Measurements from ENCODE around the gene PALMD.

PALMD gene

GRCh38 chr1:99704356-99704816 lies 58.5 kb downstream of the PALMD start:
- no peak for DNase-seq

DNA sequence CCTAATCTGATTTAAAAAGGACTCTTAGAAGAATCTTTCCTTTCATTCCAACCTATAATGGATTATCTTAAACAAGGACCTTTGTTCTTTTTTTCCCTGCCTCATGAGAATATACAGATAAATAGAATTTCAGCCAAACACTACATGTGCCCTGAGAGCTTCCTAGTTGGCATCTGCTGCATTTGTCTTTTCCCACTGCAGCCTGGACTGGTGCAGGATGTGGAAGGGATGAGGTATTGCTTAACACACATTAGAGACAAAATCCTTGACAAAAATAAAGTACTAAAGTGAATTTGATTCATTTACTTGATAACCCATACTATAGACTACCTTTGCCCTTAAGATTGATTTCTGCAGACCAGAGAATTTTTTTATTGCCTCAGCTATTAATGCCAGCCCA lies 59.5 kb downstream of the PALMD start:
- DNase-seq = no peak

DNA sequence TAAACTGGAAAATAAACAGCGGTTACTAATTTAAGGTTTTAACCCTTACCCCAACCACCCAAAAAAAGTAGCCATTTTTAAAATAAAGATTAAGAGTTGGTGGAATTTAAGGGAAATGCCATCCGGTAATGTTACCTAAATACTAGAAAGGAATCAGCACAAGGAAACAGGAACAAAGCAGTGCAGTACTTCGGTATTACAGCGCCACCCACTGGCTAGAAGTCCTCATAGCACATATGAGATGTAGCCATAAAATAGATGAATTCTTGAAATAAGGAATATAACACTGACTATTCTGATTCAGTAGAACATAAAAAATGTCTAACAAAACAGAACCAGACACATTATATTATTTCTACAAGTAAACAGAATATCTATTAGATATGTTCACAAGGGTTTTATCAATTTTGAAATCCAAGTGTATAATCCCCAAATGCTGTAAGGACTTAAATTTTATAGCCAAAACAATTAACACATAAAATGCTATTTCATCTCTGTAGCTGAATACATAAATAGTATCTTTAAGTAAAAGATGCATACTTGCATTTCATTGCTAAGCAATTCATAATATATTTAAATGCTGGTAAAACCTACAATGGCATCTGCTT lies 61.7 kb downstream of the PALMD start:
- peak; percentile 73 for DNase-seq

DNA sequence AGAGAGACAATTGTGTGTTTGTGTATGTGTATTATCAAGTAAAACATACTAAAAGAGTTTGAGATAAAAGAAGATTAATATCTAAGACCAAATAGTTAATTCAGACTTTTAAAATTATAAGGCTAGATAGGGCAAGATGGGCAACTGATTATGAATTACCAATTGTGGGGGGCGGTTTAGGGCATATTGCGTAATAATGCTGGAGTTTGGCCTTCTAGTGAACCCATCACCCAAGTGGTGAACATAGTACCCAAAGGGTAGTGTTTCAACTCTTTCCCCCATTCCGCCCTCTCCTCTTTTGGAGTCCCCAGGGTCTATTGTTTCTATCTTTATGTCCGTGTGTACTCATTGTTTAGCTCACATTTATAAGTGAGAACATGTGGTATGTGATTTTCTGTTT lies 65.1 kb downstream of the PALMD start:
- no peak for DNase-seq

GRCh38 chr1:99713006-99713405 lies 67.1 kb downstream of the PALMD start:
- DNase-seq = no peak

DNA sequence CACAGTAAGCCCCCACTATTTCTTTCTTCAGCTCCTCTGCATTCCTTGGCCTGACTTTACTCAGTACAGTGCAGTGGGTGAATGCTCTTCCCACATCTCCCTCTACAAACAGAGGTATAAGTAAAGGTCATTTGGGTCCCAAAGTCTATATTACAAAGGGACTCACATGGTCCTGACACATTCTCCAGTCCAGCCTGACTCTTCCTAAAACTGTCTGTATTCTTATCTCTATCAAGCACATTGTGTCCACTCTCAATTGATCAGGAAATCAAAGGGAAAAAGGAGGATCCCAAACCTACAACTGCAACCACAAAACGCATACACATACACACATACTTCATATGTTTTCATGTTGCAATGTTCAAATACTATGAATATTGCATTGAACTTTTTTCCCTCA lies 71.1 kb downstream of the PALMD start:
- no peak for DNase-seq

- no peak for DNase-seq
Measured at GRCh38 chr1:99723251-99723650, 77.3 kb downstream of the PALMD start.

DNA sequence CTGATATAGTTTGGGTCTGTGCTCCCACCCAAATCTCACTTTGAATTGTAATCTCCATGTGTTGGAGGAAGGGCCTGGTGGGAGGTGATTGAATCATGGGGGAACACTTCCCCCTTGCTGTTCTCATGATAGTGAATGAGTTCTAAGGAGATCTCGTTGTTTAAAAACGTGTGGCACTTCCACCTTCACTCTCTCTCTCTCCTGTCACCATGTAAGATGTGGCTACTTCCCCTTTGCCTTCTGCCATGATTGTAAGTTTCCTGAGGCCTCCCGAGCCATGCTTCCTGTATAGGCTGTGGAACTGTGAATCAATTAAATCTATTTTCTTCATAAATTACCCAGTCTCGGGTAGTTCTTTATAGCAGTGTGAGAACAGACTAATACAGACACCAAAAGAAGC lies 80.1 kb downstream of the PALMD start:
- DNase-seq = no peak

DNA sequence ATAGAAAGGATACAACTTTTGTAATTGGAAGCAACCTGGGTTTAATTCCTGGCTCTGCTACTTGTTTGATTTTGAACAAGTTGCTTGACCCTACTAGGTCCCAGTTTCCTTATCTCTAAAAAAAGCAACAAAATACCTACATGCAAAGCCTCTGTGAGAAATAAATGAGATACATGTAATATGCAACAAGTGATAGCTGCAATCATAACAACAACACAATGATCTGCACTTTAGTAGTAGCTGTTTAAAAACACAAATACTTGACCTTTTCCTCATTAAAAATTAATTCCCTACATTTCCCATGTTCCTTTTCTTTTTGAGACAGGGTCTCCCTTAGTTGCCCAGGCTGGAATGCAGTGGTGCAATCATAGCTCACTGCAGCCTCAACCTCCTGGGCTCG lies 80.5 kb downstream of the PALMD start:
- DNase-seq = no peak

DNA sequence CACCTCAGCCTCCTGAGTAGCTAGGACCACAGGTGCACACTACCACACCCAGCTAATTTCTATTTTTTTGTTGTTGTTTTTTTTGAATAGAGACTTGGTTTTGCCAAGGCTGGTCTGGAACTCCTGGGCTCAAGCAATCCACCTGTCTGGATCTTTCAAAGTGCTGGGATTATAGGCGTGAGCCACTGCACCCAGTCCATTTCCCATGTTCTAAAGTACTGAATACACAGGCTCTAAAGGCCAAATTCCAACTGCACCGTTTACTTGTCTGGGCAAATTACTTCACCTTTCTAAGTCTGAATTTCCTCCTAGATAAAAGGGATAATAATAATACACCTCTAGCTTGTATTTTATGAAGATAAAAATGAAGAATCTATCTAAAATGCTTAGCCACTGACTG lies 80.9 kb downstream of the PALMD start:
- DNase-seq = no peak

GRCh38 chr1:99727575-99728185 lies 81.8 kb downstream of the PALMD start:
- no peak for DNase-seq

- DNase-seq = no peak
Measured at GRCh38 chr1:99728494-99729235, 82.8 kb downstream of the PALMD start.

- no peak for DNase-seq
Measured at GRCh38 chr1:99731384-99731783, 85.5 kb downstream of the PALMD start.

GRCh38 chr1:99735852-99736251 lies 89.9 kb downstream of the PALMD start:
- no peak for DNase-seq

- peak; percentile 35 for DNase-seq
Measured at GRCh38 chr1:99737016-99737415, 91.1 kb downstream of the PALMD start.

DNA sequence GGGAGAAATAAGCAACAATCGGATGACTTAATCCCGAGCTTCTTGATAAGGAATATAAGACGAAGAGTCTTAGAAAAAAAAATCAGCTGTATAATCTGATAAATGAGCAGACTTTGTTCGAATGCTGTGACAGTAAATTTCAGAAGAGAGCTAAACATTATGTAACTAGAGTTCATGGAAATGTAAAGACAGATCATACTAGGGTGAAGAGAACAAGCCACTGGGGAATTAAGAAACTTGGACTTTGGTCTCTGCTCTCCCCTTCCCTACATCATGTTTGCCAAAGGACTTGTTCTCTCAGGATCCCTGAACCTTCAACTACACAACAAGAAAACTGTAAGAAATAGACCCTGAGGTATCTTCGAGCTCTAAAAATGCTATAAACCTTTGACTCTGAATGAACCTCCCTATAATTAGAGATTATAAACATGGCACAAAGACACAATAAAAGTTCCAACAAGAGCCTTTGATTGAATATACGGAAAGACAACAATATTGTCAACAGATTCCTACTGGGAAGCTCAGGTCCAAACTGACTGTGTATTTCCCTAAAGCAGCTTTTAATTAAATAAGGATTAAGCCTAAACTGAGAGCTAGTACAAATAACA lies 93.0 kb downstream of the PALMD start:
- no peak for DNase-seq

DNA sequence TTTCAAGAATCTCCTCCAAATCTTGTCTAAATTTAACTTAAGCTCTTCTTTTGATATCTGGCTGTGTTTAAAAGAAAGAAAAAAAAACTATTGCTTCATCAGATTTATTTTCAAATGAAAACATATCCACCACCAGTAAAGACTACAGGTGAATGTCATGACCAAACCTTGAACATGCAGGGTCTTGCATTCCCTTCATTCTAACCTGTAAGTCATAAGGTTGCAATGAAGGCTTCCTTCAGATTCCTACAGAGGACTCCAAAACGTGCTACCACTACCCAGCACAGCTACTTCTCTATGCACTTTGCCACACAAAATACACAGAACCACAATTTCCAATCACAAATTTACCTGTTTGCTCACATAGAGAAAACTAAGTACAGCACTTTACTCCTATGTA lies 94.2 kb downstream of the PALMD start:
- no peak for DNase-seq

All from right hindlimb (tissue), 1 donor.